Measurements from ENCODE around the gene MTHFD2. TPM values are rescaled to one million over a fixed set of nuclear protein-coding genes. Genes with fewer than 3 reads are reported as not detected.

The MTHFD2 gene
- 141 to 160 TPM (median 147 TPM) in 5 replicates for total RNA-seq (2022; extraction: Qiagen RNA extraction)

DNA sequence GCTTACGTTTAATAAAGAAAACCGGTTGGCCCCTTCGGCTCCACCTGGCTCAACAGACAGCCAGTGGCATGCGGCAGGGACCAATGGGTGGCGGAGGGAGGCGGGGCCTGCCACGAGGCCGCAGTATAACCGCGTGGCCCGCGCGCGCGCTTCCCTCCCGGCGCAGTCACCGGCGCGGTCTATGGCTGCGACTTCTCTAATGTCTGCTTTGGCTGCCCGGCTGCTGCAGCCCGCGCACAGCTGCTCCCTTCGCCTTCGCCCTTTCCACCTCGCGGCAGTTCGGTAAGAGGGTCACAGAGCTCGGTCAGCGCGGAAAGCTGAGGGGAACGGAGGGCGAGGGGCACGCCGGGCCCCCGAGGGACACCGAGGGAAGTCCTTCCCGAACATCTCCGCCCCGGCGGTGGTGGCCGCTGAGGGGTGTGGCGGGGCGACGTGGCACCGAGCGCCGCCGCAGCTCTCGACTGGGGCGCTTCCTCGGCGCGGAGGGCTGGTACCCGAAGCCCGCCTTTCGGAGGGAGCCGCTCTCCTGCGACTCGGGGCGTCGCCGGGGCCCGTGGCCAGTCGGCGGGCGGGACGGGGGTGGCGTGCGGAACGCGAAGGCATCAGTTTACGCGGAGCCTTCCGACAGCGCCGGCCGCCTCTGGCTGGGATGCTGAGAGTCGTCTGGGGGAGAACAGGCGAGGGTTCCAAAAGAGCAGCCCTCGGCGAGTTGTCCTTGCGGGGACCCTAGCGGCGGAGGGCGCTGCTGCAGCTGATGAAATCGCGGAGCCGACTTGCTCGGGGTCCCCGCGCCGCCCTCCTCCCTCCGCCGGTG is at the start of gene MTHFD2:
Gene MTHFD2, plus strand, starts transcription at position 155 of the 814 bp plus-strand sequence. Its CDS starts 27 bp downstream, at position 182.

GRCh38 chr2:74178211-74179062 is 20.0 kb upstream of the MTHFD2 start, which contains the start of gene MOB1A:
MOB1A (minus strand) TSS chr2:74178879; CDS start chr2:74178674, 205 bp downstream.

Other genes with a start within 250 kb of the MTHFD2 start
- 7.5 to 11.3 TPM (median 9.3 TPM) in 5 replicates for gene TET3, start 213.7 kb upstream of the MTHFD2 start, total RNA-seq (2022; extraction: Qiagen RNA extraction)
- gene BOLA3, start 50.7 kb upstream of the MTHFD2 start, total RNA-seq (2022; extraction: Qiagen RNA extraction), result 119 to 150 TPM (median 130 TPM) in 5 replicates
- gene MOB1A, start 19.7 kb upstream of the MTHFD2 start, total RNA-seq (2022; extraction: Qiagen RNA extraction), result 66.8 to 92.1 TPM (median 87.7 TPM) in 5 replicates
- 0.31 to 0.47 TPM (median 0.42 TPM) in 5 replicates for gene SLC4A5, start 144.8 kb downstream of the MTHFD2 start, total RNA-seq (2022; extraction: Qiagen RNA extraction)
- 120 to 153 TPM (median 146 TPM) in 5 replicates for gene DCTN1, start 181.7 kb downstream of the MTHFD2 start, total RNA-seq (2022; extraction: Qiagen RNA extraction)
- 3.0 to 3.5 TPM (median 3.1 TPM) in 5 replicates for gene C2orf81, start 223.0 kb downstream of the MTHFD2 start, total RNA-seq (2022; extraction: Qiagen RNA extraction)
- gene WDR54, start 223.1 kb downstream of the MTHFD2 start, total RNA-seq (2022; extraction: Qiagen RNA extraction), result 78.4 to 89.5 TPM (median 88.9 TPM) in 5 replicates
- gene RTKN, start 243.3 kb downstream of the MTHFD2 start, total RNA-seq (2022; extraction: Qiagen RNA extraction), result 20.2 to 26.0 TPM (median 21.9 TPM) in 5 replicates